ENCODE data around the gene MAPKBP1. TPM values are rescaled to one million over a fixed set of nuclear protein-coding genes. Genes with fewer than 3 reads are reported as not detected.

MAPKBP1 gene
- total RNA-seq, 2 donors from 2014 or later = 30.6 to 53.2 TPM

GRCh38 chr15:41856716-41857115 is 82.4 kb downstream of the MAPKBP1 start:
- no peaks in the 10 kb centered on the region for H3K9me3 Mint-ChIP-seq
- DNase-seq (ENCODE audit: low spot score) (no peak), ATAC-seq (no peak)
- H3K36me3 Mint-ChIP-seq = no peaks in the 10 kb centered on the region
- H3K27me3 Mint-ChIP-seq = no peaks in the 10 kb centered on the region
- H3K4me1 Mint-ChIP-seq (ENCODE audit: low read depth in 2 of 2) = no peaks in the 10 kb centered on the region
- H3K4me3 Mint-ChIP-seq = no peak overlapping the region
- no peak overlapping the region for H3K27ac Mint-ChIP-seq

- no peaks in the 10 kb centered on the region for H3K9me3 Mint-ChIP-seq
- no peak overlapping the region for H3K27ac Mint-ChIP-seq
- no peak for DNase-seq (ENCODE audit: low spot score)
- H3K4me3 Mint-ChIP-seq = no peak overlapping the region
- no peak for ATAC-seq
- no peaks in the 10 kb centered on the region for H3K27me3 Mint-ChIP-seq
- no peaks in the 10 kb centered on the region for H3K36me3 Mint-ChIP-seq
- H3K4me1 Mint-ChIP-seq (ENCODE audit: low read depth in 2 of 2) = no peaks in the 10 kb centered on the region
Measured at GRCh38 chr15:41857316-41857715, 83.0 kb downstream of the MAPKBP1 start.

- Mint-ChIP-seq H3K27me3 (no peaks in the 10 kb centered on the region), H3K9me3 (no peaks in the 10 kb centered on the region), H3K27ac (no peak overlapping the region), H3K4me1 (ENCODE audit: low read depth in 2 of 2) (peaks cover 0 to 3% of the 10 kb centered on the region in 2 donors), H3K36me3 (no peaks in the 10 kb centered on the region), H3K4me3 (no peak overlapping the region)
- no peak for ATAC-seq
- no peak for DNase-seq (ENCODE audit: low spot score)
Measured at GRCh38 chr15:41858756-41859155, 84.5 kb downstream of the MAPKBP1 start.

GRCh38 chr15:41860049-41860828 is 86.0 kb downstream of the MAPKBP1 start:
- Mint-ChIP-seq H3K9me3 (no peaks in the 10 kb centered on the region), H3K27me3 (no peaks in the 10 kb centered on the region), H3K4me3 (no peak overlapping the region), H3K36me3 (no peaks in the 10 kb centered on the region), H3K27ac (no peak overlapping the region), H3K4me1 (ENCODE audit: low read depth in 2 of 2) (peaks cover 0 to 3% of the 10 kb centered on the region in 2 donors)
- no peak for ATAC-seq
- DNase-seq (ENCODE audit: low spot score) = no peak

GRCh38 chr15:41861736-41862356 is 87.6 kb downstream of the MAPKBP1 start:
- DNase-seq (ENCODE audit: low spot score) = no peak
- no peaks in the 10 kb centered on the region for H3K27me3 Mint-ChIP-seq
- H3K27ac Mint-ChIP-seq = no peak overlapping the region
- ATAC-seq = no peak
- no peak overlapping the region for H3K4me3 Mint-ChIP-seq
- H3K4me1 Mint-ChIP-seq (ENCODE audit: low read depth in 2 of 2) = peaks cover 0 to 3% of the 10 kb centered on the region in 2 donors
- H3K36me3 Mint-ChIP-seq = no peaks in the 10 kb centered on the region
- H3K9me3 Mint-ChIP-seq = no peaks in the 10 kb centered on the region

DNA sequence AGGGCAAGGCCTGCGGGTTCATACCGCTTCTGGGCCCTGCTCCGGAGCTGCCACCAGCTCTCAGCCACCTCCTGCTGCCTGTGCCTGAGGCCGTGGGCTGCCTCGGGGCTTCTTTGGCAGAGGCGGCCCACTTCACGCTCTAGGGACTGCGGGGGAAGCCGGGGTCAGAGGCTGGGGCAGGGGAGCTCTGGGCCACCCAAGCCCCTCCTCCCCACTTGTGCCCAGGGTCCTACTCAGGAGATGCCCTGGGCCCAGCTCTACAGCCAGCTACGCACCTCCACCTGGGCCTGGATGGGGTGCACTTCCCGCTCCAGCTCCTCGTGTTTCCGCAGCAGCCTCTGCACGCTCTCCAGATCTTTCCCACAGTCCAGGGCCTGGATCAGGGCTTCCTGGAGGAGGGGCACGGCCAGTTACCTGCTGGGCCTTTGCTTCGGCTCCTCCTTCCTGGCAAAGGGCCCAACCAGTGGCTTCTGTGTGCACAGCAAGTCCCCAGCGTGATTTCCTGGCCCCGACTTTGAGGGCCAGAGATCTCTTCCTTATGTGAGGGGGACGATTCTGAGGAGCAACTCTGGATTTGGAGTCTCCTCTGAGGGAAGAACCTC is 88.3 kb downstream of the MAPKBP1 start:
- Mint-ChIP-seq H3K36me3 (no peaks in the 10 kb centered on the region), H3K9me3 (no peaks in the 10 kb centered on the region), H3K27ac (no peak overlapping the region), H3K4me1 (ENCODE audit: low read depth in 2 of 2) (peaks cover 0 to 3% of the 10 kb centered on the region in 2 donors), H3K4me3 (no peak overlapping the region), H3K27me3 (no peaks in the 10 kb centered on the region)
- ATAC-seq (no peak), DNase-seq (ENCODE audit: low spot score) (no peak)

- Mint-ChIP-seq H3K4me1 (ENCODE audit: low read depth in 2 of 2) (peaks cover 3% of the 10 kb centered on the region in 2 donors), H3K36me3 (no peaks in the 10 kb centered on the region), H3K27me3 (no peaks in the 10 kb centered on the region), H3K9me3 (no peaks in the 10 kb centered on the region), H3K4me3 (no peak overlapping the region), H3K27ac (no peak overlapping the region)
- ATAC-seq (no peak), DNase-seq (ENCODE audit: low spot score) (no peak)
Measured at GRCh38 chr15:41865490-41866055, 91.3 kb downstream of the MAPKBP1 start.

DNA sequence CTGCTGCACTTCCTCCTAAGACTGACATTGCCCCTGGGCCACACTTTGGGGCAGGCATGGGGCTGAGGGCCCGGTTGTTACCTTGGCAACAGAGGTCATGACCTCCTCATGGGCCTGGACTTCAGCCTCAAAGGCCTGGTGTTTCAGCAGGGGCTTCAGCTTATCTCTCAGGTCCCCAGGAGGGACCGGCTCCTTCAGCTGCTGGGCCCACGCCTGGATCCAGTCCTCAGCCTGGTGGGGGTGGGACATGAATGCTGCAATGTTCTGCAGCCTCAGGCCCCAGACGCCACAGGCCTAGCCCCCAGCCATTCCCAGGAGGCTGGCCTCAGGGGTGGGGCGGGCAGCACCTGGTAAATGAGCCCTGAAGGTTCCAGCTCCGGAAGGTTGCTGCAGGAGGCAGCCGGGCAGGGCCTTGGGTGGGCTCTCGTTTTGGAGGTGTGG is 92.0 kb downstream of the MAPKBP1 start:
- Mint-ChIP-seq H3K27ac (no peak overlapping the region), H3K27me3 (no peaks in the 10 kb centered on the region), H3K9me3 (no peaks in the 10 kb centered on the region), H3K4me1 (ENCODE audit: low read depth in 2 of 2) (peaks cover 3 to 5% of the 10 kb centered on the region in 2 donors), H3K36me3 (no peaks in the 10 kb centered on the region), H3K4me3 (no peak overlapping the region)
- DNase-seq (ENCODE audit: low spot score) = no peak
- no peak for ATAC-seq

GRCh38 chr15:41866872-41867579 is 92.7 kb downstream of the MAPKBP1 start:
- no peaks in the 10 kb centered on the region for H3K36me3 Mint-ChIP-seq
- peaks cover 3 to 5% of the 10 kb centered on the region in 2 donors for H3K4me1 Mint-ChIP-seq (ENCODE audit: low read depth in 2 of 2)
- H3K4me3 Mint-ChIP-seq = no peak overlapping the region
- ATAC-seq = no peak
- no peaks in the 10 kb centered on the region for H3K9me3 Mint-ChIP-seq
- DNase-seq (ENCODE audit: low spot score) = no peak
- no peak overlapping the region for H3K27ac Mint-ChIP-seq
- no peaks in the 10 kb centered on the region for H3K27me3 Mint-ChIP-seq

- DNase-seq (ENCODE audit: low spot score) (no peak), ATAC-seq (no peak)
- H3K27me3 Mint-ChIP-seq = no peaks in the 10 kb centered on the region
- H3K9me3 Mint-ChIP-seq = no peaks in the 10 kb centered on the region
- no peaks in the 10 kb centered on the region for H3K36me3 Mint-ChIP-seq
- no peak overlapping the region for H3K4me3 Mint-ChIP-seq
- peaks cover 0 to 5% of the 10 kb centered on the region in 2 donors for H3K4me1 Mint-ChIP-seq (ENCODE audit: low read depth in 2 of 2)
- H3K27ac Mint-ChIP-seq = no peak overlapping the region
Measured at GRCh38 chr15:41868321-41868720, 94.0 kb downstream of the MAPKBP1 start.

GRCh38 chr15:41869770-41870688 is 95.7 kb downstream of the MAPKBP1 start:
- no peak overlapping the region for H3K4me3 Mint-ChIP-seq
- no peaks in the 10 kb centered on the region for H3K27me3 Mint-ChIP-seq
- ATAC-seq = no peak
- DNase-seq (ENCODE audit: low spot score) = no peak
- H3K36me3 Mint-ChIP-seq = no peaks in the 10 kb centered on the region
- no peaks in the 10 kb centered on the region for H3K9me3 Mint-ChIP-seq
- no peak overlapping the region for H3K27ac Mint-ChIP-seq
- H3K4me1 Mint-ChIP-seq (ENCODE audit: low read depth in 2 of 2) = peaks cover 0 to 5% of the 10 kb centered on the region in 2 donors

GRCh38 chr15:41870689-41871081 is 96.4 kb downstream of the MAPKBP1 start:
- no peak overlapping the region for H3K4me3 Mint-ChIP-seq
- DNase-seq (ENCODE audit: low spot score) (no peak), ATAC-seq (peak in 1 of 2 donors; percentile 59)
- no peaks in the 10 kb centered on the region for H3K27me3 Mint-ChIP-seq
- peaks cover 0 to 5% of the 10 kb centered on the region in 2 donors for H3K4me1 Mint-ChIP-seq (ENCODE audit: low read depth in 2 of 2)
- H3K9me3 Mint-ChIP-seq = no peaks in the 10 kb centered on the region
- no peaks in the 10 kb centered on the region for H3K36me3 Mint-ChIP-seq
- no peak overlapping the region for H3K27ac Mint-ChIP-seq

Data from natural killer cell treated with Interleukin-12 subunit alpha and Interleukin-12 subunit beta and Interleukin-15 and Interleukin-18, amount 100 ng/mL, for 72 hours (primary cell).